Measurements from ENCODE around the gene SLC38A5.
A peak's percentile ranks its signal among the peaks of the same experiment; 100 is the strongest.
"Not testable (repeated sequence)": the region's sequence is repeated elsewhere in the genome, so short reads cannot be mapped to it uniquely, and the experiment has no call there.

SLC38A5 gene

GRCh38 chrX:48468693-48469691 lies 1.1 kb downstream of the SLC38A5 start:
- peak in 1 of 2 donors; percentile 22 for DNase-seq (ENCODE audit: low read depth in 2 of 2)

GRCh38 chrX:48468247-48468671 lies 1.8 kb downstream of the SLC38A5 start:
- DNase-seq (ENCODE audit: low read depth in 2 of 2): peak; percentile 26 to 32

- DNase-seq (ENCODE audit: low read depth in 2 of 2): no peak
Measured at GRCh38 chrX:48467281-48467761, 2.7 kb downstream of the SLC38A5 start.

GRCh38 chrX:48466696-48467095 lies 3.4 kb downstream of the SLC38A5 start:
- peak in 1 of 2 donors; percentile 30 for DNase-seq (ENCODE audit: low read depth in 2 of 2)

GRCh38 chrX:48465336-48465933 lies 4.6 kb downstream of the SLC38A5 start:
- DNase-seq (ENCODE audit: low read depth in 2 of 2): no peak

- no peak for DNase-seq (ENCODE audit: low read depth in 2 of 2)
Measured at GRCh38 chrX:48461830-48462229, 8.2 kb downstream of the SLC38A5 start.

- no peak for DNase-seq (ENCODE audit: low read depth in 2 of 2)
Measured at GRCh38 chrX:48460606-48461005, 9.5 kb downstream of the SLC38A5 start.

GRCh38 chrX:48460031-48460430 lies 10.0 kb downstream of the SLC38A5 start:
- DNase-seq (ENCODE audit: low read depth in 2 of 2): no peak

GRCh38 chrX:48459483-48459882 lies 10.6 kb downstream of the SLC38A5 start:
- DNase-seq (ENCODE audit: low read depth in 2 of 2): no peak

- no peak for DNase-seq (ENCODE audit: low read depth in 2 of 2)
Measured at GRCh38 chrX:48458711-48459110, 11.3 kb downstream of the SLC38A5 start.

- no peak for DNase-seq (ENCODE audit: low read depth in 2 of 2)
Measured at GRCh38 chrX:48456628-48457331, 13.3 kb downstream of the SLC38A5 start.

- DNase-seq (ENCODE audit: low read depth in 2 of 2): no peak
Measured at GRCh38 chrX:48451708-48452107, 18.4 kb downstream of the SLC38A5 start.

GRCh38 chrX:48450076-48450475 lies 20.0 kb downstream of the SLC38A5 start:
- no peak for DNase-seq (ENCODE audit: low read depth in 2 of 2)

GRCh38 chrX:48447201-48447600 lies 22.9 kb downstream of the SLC38A5 start:
- DNase-seq (ENCODE audit: low read depth in 2 of 2): not testable (repeated sequence)

GRCh38 chrX:48433713-48434112 lies 36.3 kb downstream of the SLC38A5 start:
- DNase-seq (ENCODE audit: low read depth in 2 of 2): peak in 1 of 2 donors; percentile 3

GRCh38 chrX:48430166-48430565 lies 39.9 kb downstream of the SLC38A5 start:
- not testable (repeated sequence) for DNase-seq (ENCODE audit: low read depth in 2 of 2)

- not testable (repeated sequence) for DNase-seq (ENCODE audit: low read depth in 2 of 2)
Measured at GRCh38 chrX:48429606-48430005, 40.5 kb downstream of the SLC38A5 start.

GRCh38 chrX:48427027-48427716 lies 42.9 kb downstream of the SLC38A5 start:
- not testable (repeated sequence) for DNase-seq (ENCODE audit: low read depth in 2 of 2)

GRCh38 chrX:48411860-48412259 lies 58.2 kb downstream of the SLC38A5 start, which contains the start of gene SSX4B:
TSS of gene SSX4B (minus strand) at chrX:48411960. CDS start at chrX:48411372, 588 bp downstream.
- not testable (repeated sequence) for DNase-seq (ENCODE audit: low read depth in 2 of 2)
